HepG2 (cell line): ENCODE measurements around the gene AUTS2. TPM values are rescaled to one million over a fixed set of nuclear protein-coding genes. Genes with fewer than 3 reads are reported as not detected.

Experiments
- ATAC-seq: fragments of 200-7000 bp; cut with Tn5 transposase; 3 replicates; pipeline ENCODE4 v1.9.1; 2020; ENCODE audit warnings: mild to moderate bottlenecking, moderate library complexity
- BruUV-seq: library from RNA; stranded (reverse); fragments of 400-500 nt; replicated peaks from 2 replicates; lab custom pipeline; 2021; lab: Mats Ljungman, UMichigan
- CTCF ChIA-PET: fragments of 300-600 bp; formaldehyde crosslinking; extraction: SDS; loops from one replicate; lab custom pipeline; 2021; ENCODE audit warnings: low total read pairs, inconsistent platforms, low intra/inter-chr PET ratio; lab: Yijun Ruan, JAX
- POLR2A ChIA-PET: fragments of 350-600 bp; sonication (Branson Sonifier 250); formaldehyde crosslinking; loops from one replicate; lab custom pipeline; 2020; ENCODE audit warnings: antibody characterized with exemption, inconsistent platforms; lab: Yijun Ruan, JAX
- DNase-seq: peaks from one replicate; pipeline ENCODE4 v3.0.0-alpha.2; 2015; ENCODE audit warnings: low spot score
- FAIRE-seq: peaks from 3 replicates; lab custom pipeline; 2011; peaks lifted over from hg19 to GRCh38; lab: Jason Lieb, UNC
- H2AFZ ChIP-seq: one replicate; pipeline ENCODE4 v1.6.1; 2011; ENCODE audit warnings: low read length, inconsistent platforms
- H3K27ac ChIP-seq: fragments of 300-600 bp; 3 replicates; pipeline ENCODE4 v1.8.0; 2011; ENCODE audit warnings: mixed run types, mild to moderate bottlenecking, mixed read lengths, low read length, inconsistent platforms; ENCODE audit not compliant: insufficient read depth; ENCODE audit errors: extremely low read length
- H3K27me3 ChIP-seq, 2 experiments: fragments of 200-600 bp in 1 of 2; 2 replicates in 1 of 2; 3 replicates in 1 of 2; pipeline versions ENCODE4 v1.6.0 to v1.8.0; 2011; ENCODE audit warnings: low read length in 2 of 2, mild to moderate bottlenecking in 2 of 2, moderate library complexity in 2 of 2, inconsistent platforms in 1 of 2; ENCODE audit not compliant: insufficient read depth in 2 of 2, control insufficient read depth in 1 of 2
- H3K36me3 ChIP-seq, 2 experiments: fragments of 200-600 bp in 1 of 2; replicated peaks in 1 of 2; 2 replicates in 1 of 2; 3 replicates in 1 of 2; pipeline versions ENCODE4 v1.5.1 to v1.8.0; 2011; ENCODE audit warnings: low read length in 2 of 2, inconsistent platforms in 1 of 2; ENCODE audit not compliant: insufficient read depth in 2 of 2, control insufficient read depth in 1 of 2
- H3K4me1 ChIP-seq: 2 replicates; pipeline ENCODE4 v1.5.1; 2012; ENCODE audit warnings: low read length, inconsistent platforms; ENCODE audit not compliant: insufficient read depth
- H3K4me2 ChIP-seq: 2 replicates; pipeline ENCODE4 v1.6.0; 2011; ENCODE audit warnings: low read depth, low read length, inconsistent platforms
- H3K4me3 ChIP-seq, 3 experiments: fragments of 200-600 bp in 1 of 3; sonication (generic), shearing (Covaris generic) in 1 of 3; replicated peaks in 1 of 3; 2 replicates each; pipeline ENCODE4 v1.5.1; 2011 to 2016; ENCODE audit warnings: low read length in 3 of 3, inconsistent platforms in 2 of 3, low read depth in 2 of 3, mild to moderate bottlenecking in 2 of 3, control low read depth in 1 of 3, mixed read lengths in 1 of 3; ENCODE audit not compliant: insufficient read depth in 1 of 3
- H3K79me2 ChIP-seq: one replicate; pipeline ENCODE4 v1.6.1; 2011; ENCODE audit warnings: low read length, inconsistent platforms; ENCODE audit not compliant: insufficient read depth
- H3K9ac ChIP-seq: 2 replicates; pipeline ENCODE4 v1.6.0; 2011; ENCODE audit warnings: mild to moderate bottlenecking, low read depth, low read length, inconsistent platforms; ENCODE audit not compliant: insufficient read depth
- H3K9me3 ChIP-seq: 2 replicates; pipeline ENCODE4 v1.5.1; 2012; ENCODE audit warnings: mild to moderate bottlenecking, low read length
- H4K20me1 ChIP-seq: 2 replicates; pipeline ENCODE4 v1.6.0; 2011; ENCODE audit warnings: inconsistent platforms, mild to moderate bottlenecking, low read length, moderate library complexity; ENCODE audit not compliant: insufficient read depth
- GTF3A ChIP-seq: sonication (generic); formaldehyde crosslinking; conservative IDR thresholded peaks from 2 replicates; pipeline ENCODE4 v1.4.0; 2020; ENCODE audit warnings: mild to moderate bottlenecking, missing genetic modification reagents
- KAT7 ChIP-seq: IDR thresholded peaks from 2 replicates; pipeline ENCODE4 v1.6.1; 2018; ENCODE audit warnings: borderline replicate concordance, missing compliant biosample characterization
- KLF6 ChIP-seq: IDR thresholded peaks from 2 replicates; pipeline ENCODE4 v1.8.0; 2016; ENCODE audit warnings: missing biosample characterization, missing genetic modification reagents
- MAFF ChIP-seq: IDR thresholded peaks from 2 replicates; pipeline ENCODE4 v1.6.1; 2011; ENCODE audit warnings: low read depth, low read length, improper control_type of control experiment
- NFE2L1 ChIP-seq: sonication (generic); formaldehyde crosslinking; IDR thresholded peaks from 2 replicates; pipeline ENCODE4 v1.4.0; 2020; ENCODE audit warnings: missing genetic modification reagents, mild to moderate bottlenecking, borderline replicate concordance
- NR2C2 ChIP-seq: sonication (generic); formaldehyde crosslinking; IDR thresholded peaks from 2 replicates; pipeline ENCODE4 v1.4.0; 2020; ENCODE audit warnings: missing genetic modification reagents, mild to moderate bottlenecking, moderate library complexity, borderline replicate concordance
- PRDM4 ChIP-seq: sonication (generic); formaldehyde crosslinking; IDR thresholded peaks from 2 replicates; pipeline ENCODE4 v1.9.0; 2021; ENCODE audit warnings: missing genetic modification reagents, borderline replicate concordance
- RERE ChIP-seq: IDR thresholded peaks from 2 replicates; pipeline ENCODE4 v1.6.1; 2016; ENCODE audit warnings: low read depth, missing genetic modification reagents, missing compliant biosample characterization
- SAFB2 ChIP-seq: sonication (generic); formaldehyde crosslinking; IDR thresholded peaks from 2 replicates; pipeline ENCODE4 v1.5.1; 2020; ENCODE audit warnings: missing genetic modification reagents, low read depth, mild to moderate bottlenecking, borderline replicate concordance
- ZBTB44 ChIP-seq: sonication (generic); formaldehyde crosslinking; IDR thresholded peaks from 2 replicates; pipeline ENCODE4 v1.4.0; 2020; ENCODE audit warnings: missing genetic modification reagents
- ZMAT3 ChIP-seq: sonication (generic); formaldehyde crosslinking; conservative IDR thresholded peaks from 2 replicates; pipeline ENCODE4 v1.7.0; 2021; ENCODE audit warnings: missing genetic modification reagents
- ZNF576 ChIP-seq: sonication (generic); formaldehyde crosslinking; IDR thresholded peaks from 2 replicates; pipeline ENCODE4 v1.4.0; 2020; ENCODE audit warnings: mild to moderate bottlenecking, missing genetic modification reagents
- ZNF773 ChIP-seq: sonication (generic); formaldehyde crosslinking; IDR thresholded peaks from 2 replicates; pipeline ENCODE4 v1.4.0; 2020; ENCODE audit warnings: missing genetic modification reagents, borderline replicate concordance
- WGBS: methylation state at CpG from one replicate; pipeline ENCODE4 v1.1.6; 2017; ENCODE audit warnings: low lambda C conversion rate; 5-methylcytosine and 5-hydroxymethylcytosine counted together
- in situ Hi-C: cut with HindIII; loops from 2 replicates; pipeline ENCODE4 v1.10.0; 2017; ENCODE audit warnings: low pct_unique_long_range_greater_than_20kb; ENCODE audit not compliant: extremely low pct_ligation_motif_present
- intact Hi-C: fragments of 100-400 bp; cut with micrococcal nuclease; formaldehyde crosslinking; loops from one replicate; pipeline ENCODE4 v1.10.0; 2022; ENCODE audit not compliant: unreplicated experiment
- polyA plus RNA-seq, 8 experiments: library from polyadenylated mRNA; depleted of rRNA in 3 of 8; stranded (reverse) in 7 of 8; unstranded in 1 of 8; fragments of >200 nt; fragmentation: Illumina TruSeq in 4 of 8; extraction: Trizol in 4 of 8; gene quantifications; 2 replicates each; pipeline versions ENCODE4 v1.2.1 to v1.2.3, GENCODE V29; 2011 to 2016; ENCODE audit warnings: low read depth in 4 of 8, missing spikeins in 1 of 8, mixed read lengths in 1 of 8; ENCODE audit not compliant: insufficient read depth in 1 of 8
- total RNA-seq, 5 experiments: library from RNA; depleted of rRNA; stranded (reverse); fragments of >200 nt; fragmentation: Illumina TruSeq; extraction: Trizol; gene quantifications; 2 replicates each; pipeline ENCODE4 v1.2.3, GENCODE V29; 2016; ENCODE audit warnings: low read depth in 1 of 5
- TF ChIP-seq, protein P1 (sequence below): sonication (generic); formaldehyde crosslinking; IDR thresholded peaks from 2 replicates; pipeline ENCODE4 v1.4.0; 2020; ENCODE audit warnings: missing genetic modification reagents

AUTS2 gene
- total and polyA plus RNA-seq, 2 of the 13 experiments (the other 11 are each of a cell fraction or from before 2014, with no cell fraction given) = 0.38 TPM; not detected in 1

- ChIA-PET POLR2A (no interaction called here), CTCF (no interaction called here)
- in situ Hi-C loops = no loop called here
- Histone ChIP-seq H3K36me3 (no peaks in the 10 kb centered on the region), H3K9ac (no peak overlapping the region), H3K9me3 (no peaks in the 10 kb centered on the region), H3K79me2 (no peaks in the 10 kb centered on the region), H4K20me1 (no peaks in the 10 kb centered on the region), H3K27me3 (no peaks in the 10 kb centered on the region), H3K4me1 (no peaks in the 10 kb centered on the region), H3K27ac (no peak overlapping the region), H3K4me3 (no peak overlapping the region), H3K4me2 (no peak overlapping the region), H2AFZ (no peak overlapping the region)
- ATAC-seq (no peak), DNase-seq (no peak), FAIRE-seq (no peak)
- intact Hi-C loops = no loop called here
- BruUV-seq = no TSS peak
- WGBS = 42% methylated on average over 6 of the region's 6 CpGs
- TF ChIP-seq KLF6 (CRISPR knock-in tag) = no peak
- TF ChIP-seq ZBTB44 (CRISPR knock-in tag) = no peak
- TF ChIP-seq ZNF576 (CRISPR knock-in tag) = no peak
- TF ChIP-seq ZMAT3 (CRISPR knock-in tag) = no peak
- no peak for TF ChIP-seq RERE (CRISPR knock-in tag)
- TF ChIP-seq KAT7 (CRISPR knock-in tag) = no peak
- TF ChIP-seq PRDM4 = no peak
- no peak for TF ChIP-seq NFE2L1 (CRISPR knock-in tag)
- TF ChIP-seq NR2C2 (CRISPR knock-in tag) = no peak
- TF ChIP-seq GTF3A (CRISPR knock-in tag) = no peak
- TF ChIP-seq ZNF773 = no peak
- no peak for TF ChIP-seq SAFB2 (CRISPR knock-in tag)
- TF ChIP-seq, protein P1, sequence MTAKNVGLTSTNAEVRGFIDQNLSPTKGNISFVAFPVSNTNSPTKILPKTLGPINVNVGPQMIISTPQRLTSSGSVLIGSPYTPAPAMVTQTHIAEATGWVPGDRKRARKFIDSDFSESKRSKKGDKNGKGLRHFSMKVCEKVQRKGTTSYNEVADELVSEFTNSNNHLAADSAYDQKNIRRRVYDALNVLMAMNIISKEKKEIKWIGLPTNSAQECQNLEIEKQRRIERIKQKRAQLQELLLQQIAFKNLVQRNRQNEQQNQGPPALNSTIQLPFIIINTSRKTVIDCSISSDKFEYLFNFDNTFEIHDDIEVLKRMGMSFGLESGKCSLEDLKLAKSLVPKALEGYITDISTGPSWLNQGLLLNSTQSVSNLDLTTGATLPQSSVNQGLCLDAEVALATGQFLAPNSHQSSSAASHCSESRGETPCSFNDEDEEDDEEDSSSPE (CRISPR knock-in tag) = no peak
- TF ChIP-seq MAFF = no peak
These were observed 291.7 kb downstream of the AUTS2 start for GRCh38 chr7:69889976-69890351.
